ENCODE data around the gene SLC30A1.
"Not testable (repeated sequence)": the region's sequence is repeated elsewhere in the genome, so short reads cannot be mapped to it uniquely, and the experiment has no call there.

The SLC30A1 gene

DNA sequence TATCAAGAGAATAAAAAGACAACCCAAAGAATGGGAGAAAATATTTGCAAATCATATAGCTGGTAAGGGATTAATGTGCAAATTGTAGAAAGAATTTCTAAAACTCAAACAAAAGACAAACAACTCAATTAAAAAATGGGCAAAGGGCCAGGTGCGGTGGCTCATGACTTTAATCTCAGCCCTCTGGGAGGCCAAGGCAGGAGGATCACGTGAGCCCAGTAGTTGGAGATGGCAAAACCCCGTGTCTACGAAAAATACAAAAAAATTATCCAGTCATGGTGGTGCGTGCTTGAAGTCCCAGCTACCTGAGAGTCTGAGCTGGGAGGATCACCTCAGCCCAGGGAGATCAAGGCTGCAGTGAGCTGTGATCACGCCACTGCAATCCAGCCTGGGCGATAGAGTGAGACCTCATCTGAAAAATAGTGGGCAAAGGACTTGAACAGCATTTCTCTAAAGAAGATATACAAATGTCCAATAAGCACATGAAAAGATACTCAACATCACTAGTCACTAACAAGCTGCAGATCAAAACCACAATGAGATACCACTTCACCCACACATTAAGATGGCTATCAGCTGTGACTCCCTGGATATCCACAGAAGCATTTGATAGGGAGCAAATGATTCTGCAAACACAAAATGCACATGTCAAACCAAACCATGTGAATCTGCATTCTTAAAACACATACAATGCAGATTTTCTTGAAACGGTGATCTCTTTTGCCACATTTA lies 20.9 kb downstream of the SLC30A1 start:
- Mint-ChIP-seq H3K4me3 (no peak overlapping the region), H3K27me3 (peaks cover 39% of the 10 kb centered on the region), H3K9me3 (no peaks in the 10 kb centered on the region), H3K4me1 (no peaks in the 10 kb centered on the region), H3K36me3 (no peaks in the 10 kb centered on the region), H3K27ac (no peak overlapping the region)
- CTCF ChIA-PET = no interaction called here
- DNase-seq = no peak

DNA sequence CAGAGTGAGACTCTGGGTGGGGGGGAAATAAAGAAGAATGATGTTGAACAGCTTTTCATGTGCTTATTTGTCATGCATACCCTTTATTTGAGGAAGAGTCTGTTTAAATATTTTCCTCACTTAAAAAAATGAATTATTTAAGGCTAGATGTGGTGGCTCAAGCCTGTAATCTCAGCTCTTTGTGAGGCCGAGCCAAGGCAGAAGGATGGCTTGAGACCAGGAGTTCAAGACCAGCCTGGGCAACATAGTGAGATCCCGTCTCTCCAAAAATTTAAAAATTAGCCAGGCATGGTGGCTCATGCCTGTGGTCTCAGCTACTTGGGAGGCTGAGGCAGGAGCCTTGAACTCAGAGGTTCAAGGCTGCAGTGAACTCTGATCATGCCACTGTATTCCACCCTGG lies 25.4 kb downstream of the SLC30A1 start:
- no peak for DNase-seq
- CTCF ChIA-PET = interaction anchor here (0.9 to 1.2 kb wide), 2 partner anchors 28 to 39 kb away, joined by 3 read pairs; no protein-coding TSS in a partner anchor
- Mint-ChIP-seq H3K4me3 (no peak overlapping the region), H3K9me3 (no peaks in the 10 kb centered on the region), H3K4me1 (no peaks in the 10 kb centered on the region), H3K27me3 (peaks cover 47% of the 10 kb centered on the region), H3K27ac (no peak overlapping the region), H3K36me3 (no peaks in the 10 kb centered on the region)

GRCh38 chr1:211551638-211552460 lies 27.1 kb downstream of the SLC30A1 start:
- Mint-ChIP-seq H3K4me3 (no peak overlapping the region), H3K27ac (no peak overlapping the region), H3K9me3 (no peaks in the 10 kb centered on the region), H3K36me3 (no peaks in the 10 kb centered on the region), H3K27me3 (peaks cover 39% of the 10 kb centered on the region), H3K4me1 (no peaks in the 10 kb centered on the region)
- DNase-seq = no peak
- CTCF ChIA-PET = no interaction called here

DNA sequence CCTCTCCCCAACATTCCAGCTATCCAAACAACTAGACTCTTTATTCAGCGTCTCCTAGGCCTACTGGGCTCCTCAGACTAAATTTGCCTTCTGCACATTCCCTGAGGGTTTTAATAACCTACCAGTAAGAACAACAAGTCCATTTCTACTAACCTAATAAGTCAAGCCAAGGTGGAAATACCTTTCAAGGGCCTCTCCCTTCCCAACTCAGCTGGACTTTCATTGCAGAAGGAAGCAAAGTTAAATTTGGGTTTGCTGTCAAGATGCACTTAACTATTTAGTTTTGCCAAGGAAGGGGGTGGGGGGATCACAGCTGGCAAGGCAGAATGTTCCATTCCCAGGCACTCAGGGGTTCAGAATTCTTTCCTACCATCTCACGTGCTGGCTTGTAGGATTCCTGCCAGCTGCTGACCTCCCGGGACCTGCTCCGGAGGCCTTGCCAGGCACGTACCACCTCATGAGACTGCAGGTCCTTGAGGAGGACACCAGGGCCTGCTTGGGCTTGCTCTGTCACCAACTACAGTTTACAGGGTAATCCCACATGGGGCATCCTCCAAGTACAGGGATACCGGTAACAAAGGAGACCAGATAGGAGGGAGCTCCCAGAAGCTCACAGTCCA lies 29.8 kb downstream of the SLC30A1 start:
- Mint-ChIP-seq H3K27me3 (peaks cover 38% of the 10 kb centered on the region), H3K27ac (no peak overlapping the region), H3K36me3 (no peaks in the 10 kb centered on the region), H3K9me3 (no peaks in the 10 kb centered on the region), H3K4me1 (no peaks in the 10 kb centered on the region), H3K4me3 (no peak overlapping the region)
- no peak for DNase-seq
- CTCF ChIA-PET = interaction anchor here (0.6 to 1.4 kb wide), 3 partner anchors 76 to 226 kb away, joined by 3 to 4 read pairs (median 3); no protein-coding TSS in a partner anchor

- CTCF ChIA-PET = no interaction called here
Observed at GRCh38 chr1:211548321-211549091, 30.5 kb downstream of the SLC30A1 start.

DNA sequence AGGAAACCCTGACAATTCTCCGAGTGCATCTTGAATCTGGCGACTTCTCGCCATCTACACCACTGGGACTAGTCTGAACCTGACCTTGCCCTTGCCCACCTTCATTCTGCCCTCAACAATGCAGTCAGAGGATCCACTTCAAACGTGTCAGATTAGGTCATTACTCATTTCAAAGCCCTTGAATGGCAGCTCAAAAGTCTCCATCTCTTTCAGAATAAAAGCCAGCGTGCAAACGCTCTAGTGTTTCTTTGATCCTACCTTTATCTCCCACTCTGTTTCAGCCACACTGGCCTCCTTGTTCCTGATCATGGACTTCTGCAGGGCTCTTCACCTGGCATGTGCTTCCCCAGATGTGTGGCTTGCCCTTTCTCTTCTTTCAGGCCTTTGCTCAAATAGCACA lies 31.3 kb downstream of the SLC30A1 start:
- Mint-ChIP-seq H3K4me1 (no peaks in the 10 kb centered on the region), H3K9me3 (no peaks in the 10 kb centered on the region), H3K4me3 (no peak overlapping the region), H3K27me3 (peaks cover 37% of the 10 kb centered on the region), H3K27ac (no peak overlapping the region), H3K36me3 (no peaks in the 10 kb centered on the region)
- CTCF ChIA-PET = no interaction called here
- no peak for DNase-seq

More at GRCh38 chr1:211548321-211549091, 30.5 kb downstream of the SLC30A1 start:
- H3K9me3 Mint-ChIP-seq = no peaks in the 10 kb centered on the region
- peaks cover 34% of the 10 kb centered on the region for H3K27me3 Mint-ChIP-seq
- no peak overlapping the region for H3K4me3 Mint-ChIP-seq
- no peaks in the 10 kb centered on the region for H3K36me3 Mint-ChIP-seq
- no peaks in the 10 kb centered on the region for H3K4me1 Mint-ChIP-seq
- DNase-seq = no peak
- H3K27ac Mint-ChIP-seq = no peak overlapping the region

- no peak overlapping the region for H3K27ac Mint-ChIP-seq
- no peaks in the 10 kb centered on the region for H3K36me3 Mint-ChIP-seq
- CTCF ChIA-PET = no interaction called here
- H3K9me3 Mint-ChIP-seq = no peaks in the 10 kb centered on the region
- H3K27me3 Mint-ChIP-seq = peaks cover 32% of the 10 kb centered on the region
- DNase-seq = no peak
- H3K4me3 Mint-ChIP-seq = no peak overlapping the region
- peaks cover 4% of the 10 kb centered on the region for H3K4me1 Mint-ChIP-seq
Observed at GRCh38 chr1:211546543-211546942, 32.4 kb downstream of the SLC30A1 start.

DNA sequence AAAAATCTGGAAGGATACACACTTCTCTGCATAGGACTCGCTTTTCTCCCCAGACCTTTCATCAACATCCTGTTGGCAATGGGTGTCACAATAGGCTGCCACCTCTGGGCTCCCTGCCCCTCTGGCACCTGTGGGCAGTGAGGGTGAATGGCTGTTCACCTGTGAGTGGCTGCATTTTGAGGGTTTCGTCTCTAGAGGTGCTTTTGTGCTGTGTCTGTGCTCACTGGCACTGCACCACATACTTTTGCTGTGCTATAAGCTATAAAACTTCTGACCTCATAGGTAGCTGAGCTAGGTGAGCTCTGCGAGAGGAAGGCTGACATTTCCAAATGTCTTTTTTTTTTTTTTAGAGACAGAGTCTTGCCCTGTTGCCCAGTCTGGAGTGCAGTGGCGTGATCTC lies 35.9 kb downstream of the SLC30A1 start:
- no peaks in the 10 kb centered on the region for H3K36me3 Mint-ChIP-seq
- DNase-seq = no peak
- no peak overlapping the region for H3K4me3 Mint-ChIP-seq
- H3K27me3 Mint-ChIP-seq = peaks cover 38% of the 10 kb centered on the region
- H3K4me1 Mint-ChIP-seq = peaks cover 4% of the 10 kb centered on the region
- CTCF ChIA-PET = interaction anchor here (1.0 kb wide), 1 partner anchor 10 kb away, joined by 3 read pairs; no protein-coding TSS in a partner anchor
- no peak overlapping the region for H3K27ac Mint-ChIP-seq
- H3K9me3 Mint-ChIP-seq = peaks cover 5% of the 10 kb centered on the region

GRCh38 chr1:211541720-211542477 lies 37.1 kb downstream of the SLC30A1 start:
- DNase-seq = no peak
- H3K36me3 Mint-ChIP-seq = no peaks in the 10 kb centered on the region
- peaks cover 5% of the 10 kb centered on the region for H3K9me3 Mint-ChIP-seq
- no peak overlapping the region for H3K27ac Mint-ChIP-seq
- H3K27me3 Mint-ChIP-seq = peaks cover 39% of the 10 kb centered on the region
- H3K4me1 Mint-ChIP-seq = peaks cover 4% of the 10 kb centered on the region
- no peak overlapping the region for H3K4me3 Mint-ChIP-seq
- CTCF ChIA-PET = no interaction called here

DNA sequence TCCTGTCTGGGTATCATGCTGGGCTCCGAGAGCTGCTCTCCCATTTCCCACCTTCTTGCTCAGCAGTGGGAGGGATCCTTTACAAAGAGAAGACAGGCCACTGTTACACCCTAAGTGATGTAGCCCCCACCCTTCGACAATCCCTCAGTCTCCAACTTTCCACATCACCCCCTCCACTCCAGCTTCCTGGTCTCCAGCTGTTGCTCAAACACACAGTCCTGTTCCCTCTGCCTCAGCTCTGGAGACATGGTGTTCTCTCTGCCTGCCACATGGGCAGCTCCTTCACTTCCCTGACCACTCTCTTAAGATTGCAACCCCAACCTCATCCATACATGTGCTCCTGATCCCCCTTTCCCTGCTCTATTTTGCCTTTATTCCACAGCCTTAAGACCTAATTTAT lies 37.7 kb downstream of the SLC30A1 start:
- Mint-ChIP-seq H3K4me1 (peaks cover 4% of the 10 kb centered on the region), H3K27me3 (peaks cover 39% of the 10 kb centered on the region), H3K36me3 (no peaks in the 10 kb centered on the region), H3K4me3 (no peak overlapping the region), H3K9me3 (peaks cover 5% of the 10 kb centered on the region), H3K27ac (no peak overlapping the region)
- CTCF ChIA-PET = no interaction called here
- no peak for DNase-seq

- DNase-seq, H3K4me3 Mint-ChIP-seq, CTCF ChIA-PET, H3K4me1 Mint-ChIP-seq, H3K36me3 Mint-ChIP-seq, H3K9me3 Mint-ChIP-seq, H3K27ac Mint-ChIP-seq: not testable (repeated sequence)
- peaks cover 39% of the 10 kb centered on the region for H3K27me3 Mint-ChIP-seq
Observed at GRCh38 chr1:211540824-211541223, 38.1 kb downstream of the SLC30A1 start.

DNA sequence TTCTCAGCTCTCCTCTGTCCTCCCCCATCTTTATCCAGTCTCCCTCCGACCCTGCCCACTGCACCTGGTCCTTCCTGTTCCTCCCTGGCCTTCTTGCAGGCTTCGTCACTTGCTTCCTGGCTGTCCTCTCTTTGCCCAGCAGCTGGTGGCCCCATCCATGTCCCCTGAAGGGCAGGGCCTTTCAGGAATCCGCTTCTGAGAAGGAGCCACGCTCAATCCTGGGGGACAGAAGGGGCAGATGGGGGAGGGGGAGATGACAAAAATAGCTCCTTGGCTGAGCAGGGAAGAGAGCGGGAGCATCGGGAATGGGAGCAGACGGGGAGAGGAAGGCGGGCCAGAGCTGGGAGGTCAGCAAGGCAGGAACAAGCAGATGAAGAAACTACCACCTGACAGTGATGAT lies 40.7 kb downstream of the SLC30A1 start:
- H3K27ac Mint-ChIP-seq = no peak overlapping the region
- CTCF ChIA-PET = interaction anchor here (1.2 kb wide), 1 partner anchor 23 kb away, joined by 3 read pairs; no protein-coding TSS in a partner anchor

GRCh38 chr1:211537253-211537652 lies 41.7 kb downstream of the SLC30A1 start:
- Mint-ChIP-seq H3K36me3 (no peaks in the 10 kb centered on the region), H3K4me3 (no peak overlapping the region), H3K27ac (no peak overlapping the region), H3K4me1 (peaks cover 4% of the 10 kb centered on the region), H3K27me3 (peaks cover 17% of the 10 kb centered on the region), H3K9me3 (peaks cover 5% of the 10 kb centered on the region)
- no peak for DNase-seq
- CTCF ChIA-PET = interaction anchor here (1.2 kb wide), 1 partner anchor 22 kb away, joined by 3 read pairs; no protein-coding TSS in a partner anchor

More for the DNA sequence above, 40.7 kb downstream of the SLC30A1 start:
- no peak overlapping the region for H3K4me3 Mint-ChIP-seq
- H3K4me1 Mint-ChIP-seq = peaks cover 4% of the 10 kb centered on the region
- no peak for DNase-seq
- peaks cover 5% of the 10 kb centered on the region for H3K9me3 Mint-ChIP-seq
- H3K36me3 Mint-ChIP-seq = no peaks in the 10 kb centered on the region
- H3K27me3 Mint-ChIP-seq = peaks cover 24% of the 10 kb centered on the region

Data from activated naive CD4-positive, alpha-beta T cell treated with anti-CD3 and anti-CD28 coated beads, Interleukin-2, amount 10 ng/mL, durations not matched to agents 7 days and 5 days (primary cell).